Fibroblast of lung (primary cell): ENCODE measurements around the gene BCL2. TPM values are rescaled to one million over a fixed set of nuclear protein-coding genes. Genes with fewer than 3 reads are reported as not detected.

Experiments
- DNase-seq, 2 donors: peaks; one replicate each; pipeline versions ENCODE4 v3.0.0 to v3.0.0-alpha.2; 2010; ENCODE audit warnings: low read depth in 2 of 2
- H2AFZ ChIP-seq: 2 replicates; pipeline ENCODE4 v1.5.1; 2012; ENCODE audit warnings: low read length, control low read depth, inconsistent platforms
- H3K27ac ChIP-seq: 2 replicates; pipeline ENCODE4 v1.5.1; 2011; ENCODE audit warnings: low read length, control low read depth; ENCODE audit not compliant: insufficient read depth
- H3K27me3 ChIP-seq: 2 replicates; pipeline ENCODE4 v1.5.1; 2011; ENCODE audit warnings: mild to moderate bottlenecking, low read length; ENCODE audit not compliant: control insufficient read depth, insufficient read depth
- H3K36me3 ChIP-seq: 2 replicates; pipeline ENCODE4 v1.5.1; 2011; ENCODE audit warnings: low read length; ENCODE audit not compliant: control insufficient read depth, insufficient read depth
- H3K4me1 ChIP-seq: 2 replicates; pipeline ENCODE4 v1.5.1; 2011; ENCODE audit warnings: low read length; ENCODE audit not compliant: control insufficient read depth, insufficient read depth; ENCODE audit errors: extremely low read depth
- H3K4me2 ChIP-seq: 2 replicates; pipeline ENCODE4 v1.5.1; 2011; ENCODE audit warnings: low read length, control low read depth; ENCODE audit not compliant: insufficient read depth; ENCODE audit errors: extremely low read depth
- H3K4me3 ChIP-seq, 4 experiments: fragments of 200-600 bp in 1 of 4; sonication (generic) in 1 of 4; replicated peaks in 1 of 4; 2 replicates each; pipeline ENCODE4 v1.5.1; 2011 to 2016; ENCODE audit warnings: low read length in 4 of 4, low read depth in 3 of 4, mild to moderate bottlenecking in 3 of 4, control low read depth in 2 of 4, inconsistent platforms in 1 of 4, mixed read lengths in 1 of 4; ENCODE audit not compliant: insufficient read depth in 1 of 4; ENCODE audit errors: control extremely low read depth in 1 of 4
- H3K79me2 ChIP-seq: 2 replicates; pipeline ENCODE4 v1.5.1; 2012; ENCODE audit warnings: mild to moderate bottlenecking, low read length, inconsistent platforms; ENCODE audit not compliant: control insufficient read depth, insufficient read depth
- H3K9ac ChIP-seq: 2 replicates; pipeline ENCODE4 v1.5.1; 2011; ENCODE audit warnings: mild to moderate bottlenecking, low read length, control low read depth; ENCODE audit not compliant: insufficient read depth
- H3K9me3 ChIP-seq: 2 replicates; pipeline ENCODE4 v1.5.1; 2012; ENCODE audit warnings: low read depth, low read length; ENCODE audit not compliant: control insufficient read depth, insufficient read depth
- H4K20me1 ChIP-seq: 2 replicates; pipeline ENCODE4 v1.5.1; 2011; ENCODE audit warnings: low read length; ENCODE audit not compliant: control insufficient read depth, insufficient read depth; ENCODE audit errors: extremely low read depth
- CTCF ChIP-seq, 2 donors: IDR thresholded peaks in 1 of 2; conservative IDR thresholded peaks in 1 of 2; 1 replicate in 1 of 2; 2 replicates in 1 of 2; pipeline ENCODE4 v1.5.1; 2011 to 2012; ENCODE audit warnings: low read length in 2 of 2, control low read depth in 1 of 2, inconsistent platforms in 1 of 2, low read depth in 1 of 2, mild to moderate bottlenecking in 1 of 2
- EZH2 ChIP-seq: IDR thresholded peaks from 2 replicates; pipeline ENCODE4 v1.5.1; 2012; ENCODE audit warnings: low read length, control low read depth, mild to moderate bottlenecking; ENCODE audit errors: missing control alignments
- polyA plus RNA-seq, 2 donors: library from polyadenylated mRNA; depleted of rRNA in 1 of 2; stranded (reverse) in 1 of 2; unstranded in 1 of 2; fragments of >200 nt; gene quantifications; 2 replicates each; pipeline ENCODE4 v1.2.1, GENCODE V29; 2011 to 2012; ENCODE audit warnings: missing spikeins in 1 of 2
- total RNA-seq: library from RNA; depleted of rRNA; stranded (reverse); fragments of >200 nt; gene quantifications from 2 replicates; pipeline ENCODE4 v1.2.1, GENCODE V29; 2014

The BCL2 gene
- total and polyA plus RNA-seq, 2 donors (not counting 1 experiment from before 2014, with no cell fraction given) = 1.5 to 3.6 TPM

DNA sequence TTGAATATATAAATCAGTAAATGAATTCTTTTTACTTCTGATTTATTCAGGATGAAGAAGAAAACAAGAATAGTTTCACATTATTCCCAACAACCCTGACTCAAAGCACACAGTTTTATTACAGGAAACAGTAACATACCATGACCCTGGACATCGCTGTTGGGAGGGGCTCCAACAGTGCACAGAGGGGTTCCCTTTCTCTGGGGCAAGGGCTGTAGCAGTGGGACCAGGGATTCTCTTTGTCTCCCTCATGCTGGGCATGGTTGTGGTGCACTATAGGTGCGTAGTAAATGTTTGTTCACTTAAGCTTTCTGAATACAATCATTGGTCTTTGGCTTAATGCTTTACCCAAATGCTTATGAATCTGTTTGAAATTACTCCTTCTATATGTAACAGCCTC, 189.4 kb downstream of the BCL2 start:
- no peak overlapping the region for H3K4me3 ChIP-seq
- peaks cover 4% of the 10 kb centered on the region for H3K27me3 ChIP-seq
- no peaks in the 10 kb centered on the region for H3K36me3 ChIP-seq
- DNase-seq = no peak
- H3K4me1 ChIP-seq = no peaks in the 10 kb centered on the region
- H3K27ac ChIP-seq = no peak overlapping the region
- no peak overlapping the region for H3K9ac ChIP-seq
- TF ChIP-seq EZH2 (no peak), CTCF (conservative IDR thresholded peaks at IDR 0.05 in 1 of 2, IDR thresholded peaks at IDR 0.05 in 1 of 2; ENCODE audit: low read depth in 1 of 2, low read length in 2 of 2) (no peak)
- no peaks in the 10 kb centered on the region for H4K20me1 ChIP-seq
- no peak overlapping the region for H3K4me2 ChIP-seq
- no peaks in the 10 kb centered on the region for H3K9me3 ChIP-seq
- H2AFZ ChIP-seq = no peak overlapping the region
- no peaks in the 10 kb centered on the region for H3K79me2 ChIP-seq

GRCh38 chr18:63128237-63128974, 191.2 kb downstream of the BCL2 start:
- no peaks in the 10 kb centered on the region for H3K4me1 ChIP-seq
- peaks cover 4% of the 10 kb centered on the region for H3K27me3 ChIP-seq
- no peak overlapping the region for H3K4me3 ChIP-seq
- no peak for DNase-seq
- no peaks in the 10 kb centered on the region for H3K79me2 ChIP-seq
- TF ChIP-seq EZH2 (no peak), CTCF (conservative IDR thresholded peaks at IDR 0.05 in 1 of 2, IDR thresholded peaks at IDR 0.05 in 1 of 2; ENCODE audit: low read depth in 1 of 2, low read length in 2 of 2) (no peak)
- H4K20me1 ChIP-seq = no peaks in the 10 kb centered on the region
- H3K9ac ChIP-seq = no peak overlapping the region
- no peak overlapping the region for H2AFZ ChIP-seq
- no peak overlapping the region for H3K27ac ChIP-seq
- H3K9me3 ChIP-seq = no peaks in the 10 kb centered on the region
- no peak overlapping the region for H3K4me2 ChIP-seq
- H3K36me3 ChIP-seq = no peaks in the 10 kb centered on the region

- H3K9me3 ChIP-seq = no peaks in the 10 kb centered on the region
- H3K36me3 ChIP-seq = no peaks in the 10 kb centered on the region
- no peak overlapping the region for H3K4me3 ChIP-seq
- no peak for TF ChIP-seq CTCF (conservative IDR thresholded peaks at IDR 0.05 in 1 of 2, IDR thresholded peaks at IDR 0.05 in 1 of 2; ENCODE audit: low read depth in 1 of 2, low read length in 2 of 2)
- no peak for TF ChIP-seq EZH2
- H2AFZ ChIP-seq = no peak overlapping the region
- H3K79me2 ChIP-seq = no peaks in the 10 kb centered on the region
- H4K20me1 ChIP-seq = no peaks in the 10 kb centered on the region
- no peaks in the 10 kb centered on the region for H3K27me3 ChIP-seq
- no peak overlapping the region for H3K9ac ChIP-seq
- no peak for DNase-seq
- no peak overlapping the region for H3K27ac ChIP-seq
- H3K4me2 ChIP-seq = no peak overlapping the region
- H3K4me1 ChIP-seq = no peaks in the 10 kb centered on the region
These were observed 193.2 kb downstream of the BCL2 start for GRCh38 chr18:63126134-63127069.
